ENCODE measurements around the gene SBNO2.
"Not testable (repeated sequence)": the region's sequence is repeated elsewhere in the genome, so short reads cannot be mapped to it uniquely, and the experiment has no call there.

SBNO2 gene

DNA sequence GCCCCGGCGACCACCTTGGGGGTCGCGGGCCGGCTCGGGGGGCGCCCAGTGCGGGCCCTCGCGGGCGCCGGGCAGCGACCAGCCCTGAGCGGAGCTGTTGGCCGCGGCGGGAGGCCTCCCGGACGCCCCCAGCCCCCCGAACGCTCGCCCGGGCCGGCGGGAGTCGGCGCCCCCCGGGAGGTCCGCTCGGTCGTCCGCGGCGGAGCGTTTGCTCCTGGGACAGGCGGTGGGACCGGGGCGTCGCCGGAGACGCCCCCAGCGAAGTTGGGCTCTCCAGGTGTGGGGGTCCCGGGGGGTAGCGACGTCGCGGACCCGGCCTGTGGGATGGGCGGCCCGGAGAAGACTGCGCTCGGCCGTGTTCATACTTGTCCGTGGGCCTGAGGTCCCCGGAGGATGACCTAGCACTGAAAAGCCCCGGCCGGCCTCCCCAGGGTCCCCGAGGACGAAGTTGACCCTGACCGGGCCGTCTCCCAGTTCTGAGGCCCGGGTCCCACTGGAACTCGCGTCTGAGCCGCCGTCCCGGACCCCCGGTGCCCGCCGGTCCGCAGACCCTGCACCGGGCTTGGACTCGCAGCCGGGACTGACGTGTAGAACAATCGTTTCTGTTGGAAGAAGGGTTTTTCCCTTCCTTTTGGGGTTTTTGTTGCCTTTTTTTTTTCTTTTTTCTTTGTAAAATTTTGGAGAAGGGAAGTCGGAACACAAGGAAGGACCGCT is 32.2 kb upstream of the SBNO2 start:
- DNase-seq (ENCODE audit: low read depth), result no peak

DNA sequence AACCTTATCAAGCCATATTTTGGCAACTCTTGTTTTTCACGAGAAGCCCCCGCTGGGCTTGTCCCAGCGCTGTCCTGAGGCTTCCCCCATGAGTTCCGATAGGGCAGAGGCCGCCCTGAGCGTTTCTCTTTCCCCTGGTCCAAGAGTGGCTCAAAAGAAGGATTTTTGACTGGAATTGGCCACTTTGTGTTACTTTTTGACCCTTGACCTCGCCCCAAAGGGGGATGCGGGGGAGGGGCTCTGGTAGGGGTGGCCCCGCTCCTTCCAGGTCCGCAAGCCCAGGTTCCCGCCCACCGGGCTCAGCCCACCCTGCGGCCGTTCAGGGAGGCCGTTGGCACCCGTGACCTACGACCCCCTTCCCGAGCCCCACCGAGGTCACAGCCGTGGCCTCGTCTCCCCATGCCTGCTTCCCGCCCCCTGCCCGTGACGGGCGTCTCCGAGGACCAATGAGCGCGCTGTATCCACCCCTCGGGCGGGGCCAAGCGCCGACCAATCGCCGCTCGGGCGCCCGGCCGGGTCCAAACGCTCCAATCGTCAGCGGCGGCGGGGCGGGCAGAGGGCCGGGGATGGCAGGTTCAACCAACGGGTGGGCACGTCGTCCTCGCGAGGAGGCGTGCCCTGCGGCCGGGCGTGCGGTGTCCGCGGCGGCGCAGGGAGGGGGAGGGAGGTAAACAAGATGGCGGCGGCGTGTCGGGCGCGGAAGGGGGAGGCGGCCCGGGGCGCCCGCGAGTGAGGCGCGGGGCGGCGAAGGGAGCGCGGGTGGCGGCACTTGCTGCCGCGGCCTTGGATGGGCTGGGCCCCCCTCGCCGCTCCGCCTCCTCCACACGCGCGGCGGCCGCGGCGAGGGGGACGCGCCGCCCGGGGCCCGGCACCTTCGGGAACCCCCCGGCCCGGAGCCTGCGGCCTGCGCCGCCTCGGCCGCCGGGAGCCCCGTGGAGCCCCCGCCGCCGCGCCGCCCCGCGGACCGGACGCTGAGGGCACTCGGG is 31.3 kb upstream of the SBNO2 start, which contains the start of gene STK11:
Gene STK11, plus strand, starts transcription at position 665 of the 986 bp plus-strand sequence. CDS start 1,136 bp downstream, outside the sequence.
- peak; percentile 100 for DNase-seq (ENCODE audit: low read depth)

DNA sequence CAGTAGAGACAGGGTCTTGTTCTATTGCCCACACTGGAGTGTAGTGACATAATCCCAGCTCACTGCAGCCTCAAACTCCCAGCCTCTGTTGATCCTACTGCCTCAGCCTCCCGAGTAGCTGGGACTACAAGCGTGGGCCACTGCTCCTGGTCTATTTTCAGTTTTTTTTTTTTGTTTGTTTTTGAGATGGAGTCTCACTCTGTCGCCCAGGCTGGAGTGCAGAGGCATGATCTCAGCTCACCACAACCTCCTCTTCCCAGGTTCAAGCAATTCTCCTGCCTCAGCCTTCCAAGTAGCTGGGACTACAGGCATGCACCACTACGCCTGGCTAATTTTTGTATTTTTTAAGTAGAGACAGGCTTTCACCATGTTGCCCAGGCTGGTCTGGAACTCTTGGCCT is 26.5 kb upstream of the SBNO2 start:
- DNase-seq (ENCODE audit: low read depth), result not testable (repeated sequence)

- no peak for DNase-seq (ENCODE audit: low read depth)
Observed at GRCh38 chr19:1199531-1199930, 25.5 kb upstream of the SBNO2 start.

DNA sequence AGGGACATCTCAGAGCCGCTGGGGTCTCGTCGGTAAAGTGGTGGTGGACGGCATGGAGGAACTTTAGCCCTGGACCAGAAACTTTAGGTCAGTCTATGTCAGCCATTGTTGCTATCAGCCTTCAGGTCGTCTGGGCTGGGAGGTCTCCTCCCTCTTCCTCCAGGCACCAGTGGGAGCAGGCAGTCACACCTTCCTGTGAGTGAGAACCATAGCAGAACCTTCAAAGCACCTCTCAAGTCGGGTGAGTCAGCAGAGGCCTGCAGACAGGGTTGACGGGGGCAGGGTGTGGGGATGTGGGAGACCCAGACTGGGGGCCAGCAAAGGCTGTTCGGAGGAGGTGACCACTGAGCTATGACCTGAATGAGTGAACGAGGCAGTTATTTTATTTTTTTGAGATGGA is 15.4 kb upstream of the SBNO2 start:
- no peak for DNase-seq (ENCODE audit: low read depth)

GRCh38 chr19:1183543-1184172 is 9.6 kb upstream of the SBNO2 start:
- DNase-seq (ENCODE audit: low read depth), result no peak

DNA sequence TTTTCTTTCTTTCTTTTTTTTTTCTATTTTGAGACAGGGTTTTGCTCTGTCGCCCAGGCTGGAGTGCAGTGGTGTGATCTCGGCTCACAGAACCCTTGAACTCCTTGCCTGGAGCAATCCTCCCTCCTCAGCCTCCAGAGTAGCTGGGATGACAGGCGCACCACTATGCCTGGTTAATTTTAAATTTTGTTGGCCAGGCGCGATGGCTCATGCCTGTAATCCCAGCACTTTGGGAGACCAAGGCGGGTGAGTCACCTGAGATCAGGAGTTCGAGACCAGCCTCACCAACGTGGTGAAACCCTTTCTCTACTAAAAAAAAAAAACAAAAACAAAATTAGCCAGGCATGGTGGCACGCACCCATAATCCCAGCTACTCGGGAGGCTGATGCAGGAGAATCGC is 8.7 kb upstream of the SBNO2 start:
- no peak for DNase-seq (ENCODE audit: low read depth)

- DNase-seq (ENCODE audit: low read depth), result no peak
Observed at GRCh38 chr19:1182068-1182467, 8.0 kb upstream of the SBNO2 start.

DNA sequence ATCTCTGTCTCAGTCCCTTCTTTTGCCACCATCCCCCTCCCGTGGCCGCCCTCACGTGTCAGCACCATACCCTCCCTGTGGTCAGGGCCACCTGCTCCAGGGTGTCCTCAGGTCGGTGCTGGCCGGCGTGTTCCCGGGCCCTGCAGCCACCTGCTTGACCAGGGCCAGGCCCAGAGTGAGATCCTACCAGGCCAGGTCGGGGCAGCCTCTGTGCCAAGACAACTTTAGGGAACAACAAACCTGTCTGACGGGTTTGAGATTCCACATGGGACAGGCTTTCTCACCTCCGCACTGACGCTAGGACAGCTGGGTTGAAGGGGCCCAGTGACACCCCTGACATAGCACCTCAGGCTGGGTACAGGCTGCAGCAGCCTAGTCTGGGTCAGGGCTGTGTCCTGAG is 7.5 kb upstream of the SBNO2 start:
- DNase-seq (ENCODE audit: low read depth), result no peak

GRCh38 chr19:1177322-1178114 is 3.5 kb upstream of the SBNO2 start:
- DNase-seq (ENCODE audit: low read depth), result no peak

- no peak for DNase-seq (ENCODE audit: low read depth)
Observed at GRCh38 chr19:1173159-1173844, 766 bp downstream of the SBNO2 start.

DNA sequence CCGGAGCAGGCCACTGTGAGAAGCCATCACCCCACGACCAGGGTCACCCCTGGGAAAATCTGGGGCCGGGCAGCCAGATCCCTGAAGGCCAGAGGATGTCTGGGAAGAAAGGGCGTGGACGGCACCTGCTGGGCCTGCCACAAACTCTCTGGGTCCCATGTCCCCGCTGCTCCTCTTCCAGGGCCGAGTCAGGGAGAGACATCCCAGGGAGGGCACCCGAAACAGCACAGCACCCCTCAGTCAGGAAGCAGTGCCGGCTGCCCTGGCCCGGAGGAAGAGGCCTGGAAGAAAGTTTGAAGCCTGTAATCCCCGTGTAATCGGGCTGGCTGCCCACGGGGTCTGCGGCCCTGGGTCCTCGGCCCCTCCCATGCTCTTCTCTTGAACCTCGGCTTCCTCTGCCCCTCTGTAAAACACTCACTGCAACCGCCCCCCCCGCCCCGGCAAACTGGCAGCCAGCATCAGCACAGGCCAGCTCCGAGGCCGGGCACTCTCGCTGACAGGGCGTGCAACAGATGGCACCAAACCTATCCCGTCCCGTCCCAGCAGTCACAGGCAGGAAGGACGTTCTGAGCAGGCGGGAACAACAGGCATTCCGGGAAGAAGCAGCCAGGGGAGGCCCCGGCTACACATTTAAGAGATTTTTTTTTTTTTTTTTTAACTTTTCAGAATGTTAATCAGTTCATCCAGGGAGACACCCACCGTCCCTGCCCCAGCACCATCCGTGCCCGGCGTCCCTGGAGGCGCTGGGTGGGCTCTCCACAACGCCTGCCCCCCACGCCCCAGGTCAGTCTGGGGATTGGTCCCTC is 1.5 kb downstream of the SBNO2 start:
- DNase-seq (ENCODE audit: low read depth), result no peak

GRCh38 chr19:1171755-1172352 is 2.2 kb downstream of the SBNO2 start:
- no peak for DNase-seq (ENCODE audit: low read depth)

- DNase-seq (ENCODE audit: low read depth), result no peak
Observed at GRCh38 chr19:1170938-1171754, 2.9 kb downstream of the SBNO2 start.

- no peak for DNase-seq (ENCODE audit: low read depth)
Observed at GRCh38 chr19:1169921-1170885, 3.9 kb downstream of the SBNO2 start.

DNA sequence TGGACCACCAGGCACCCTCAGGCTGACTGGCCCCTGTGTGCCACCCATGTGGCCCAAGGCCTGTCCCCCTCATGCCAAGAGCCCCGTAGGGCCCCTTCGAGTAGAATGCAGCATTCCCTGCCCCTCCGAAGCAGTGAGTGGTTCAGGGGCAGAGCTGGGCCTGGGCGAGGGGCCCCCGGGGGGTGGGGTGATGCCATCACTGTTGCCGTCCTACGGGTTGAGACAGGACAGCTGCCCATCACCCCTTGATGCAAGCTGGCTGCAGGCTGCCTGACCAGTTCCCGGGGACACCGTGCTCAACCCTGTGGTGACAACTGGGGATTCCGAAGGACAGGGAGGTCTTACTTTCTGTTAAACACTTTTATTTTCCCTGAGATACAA is 4.7 kb downstream of the SBNO2 start:
- no peak for DNase-seq (ENCODE audit: low read depth)

DNA sequence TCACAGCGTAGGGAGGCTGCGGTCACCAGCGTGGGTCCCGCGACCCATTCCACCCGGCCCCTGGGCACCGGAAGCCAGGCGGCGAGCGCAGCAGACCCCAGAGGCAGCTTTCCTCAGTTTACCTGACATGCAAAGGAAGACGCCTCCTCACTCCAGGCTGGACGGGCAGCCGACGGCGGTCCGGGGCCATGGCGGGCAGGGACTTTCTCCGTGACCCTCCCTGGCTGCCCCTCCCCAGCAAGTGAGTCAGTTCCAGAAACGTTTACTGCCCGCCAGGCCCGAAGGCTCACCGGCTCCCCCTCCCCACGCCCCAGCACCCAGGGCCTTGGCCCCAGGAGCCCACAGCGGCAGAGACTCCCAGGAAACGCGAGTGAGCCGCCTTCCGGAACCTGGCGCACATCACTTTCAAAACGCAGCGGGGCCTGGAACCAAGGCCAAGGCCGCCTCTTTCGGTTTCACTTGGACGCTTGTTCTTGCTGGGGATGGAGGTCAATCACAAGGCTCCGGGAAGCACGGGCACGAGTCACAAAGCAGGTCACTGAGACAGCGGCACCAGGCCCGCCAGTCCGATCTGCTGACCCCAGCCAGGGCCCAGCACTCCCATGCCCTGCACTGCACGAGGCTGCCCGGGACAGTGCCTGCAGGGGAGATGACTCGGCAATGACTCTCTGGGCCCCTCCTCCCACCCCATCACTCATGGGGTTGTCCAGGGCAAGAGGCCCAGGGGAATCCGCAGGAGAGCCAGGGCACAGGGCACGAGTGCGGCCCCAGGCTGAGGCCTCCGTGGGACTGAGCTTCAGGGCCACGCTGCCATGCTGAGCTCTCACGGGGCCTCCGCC is 5.3 kb downstream of the SBNO2 start:
- DNase-seq (ENCODE audit: low read depth), result no peak

Measured in activated T-cell treated with anti-CD3 and anti-CD28 coated beads for 48 hours (primary cell).